Panc1 (cell line): ENCODE data around the gene JPH4.

Experiments
- POLR2AphosphoS5 ChIP-seq: IDR thresholded peaks from 2 replicates; pipeline ENCODE4 v1.6.1; 2012; ENCODE audit warnings: mild to moderate bottlenecking, low read depth, low read length, moderate library complexity
- TCF7L2 ChIP-seq: IDR thresholded peaks from 2 replicates; pipeline ENCODE4 v1.6.1; 2011; ENCODE audit warnings: mild to moderate bottlenecking, low read depth, low read length, inconsistent platforms
- TF ChIP-seq, protein P1 (sequence below): fragments of 450-650 bp; IDR thresholded peaks from 2 replicates; pipeline ENCODE4 v1.5.1; 2017; ENCODE audit warnings: mild to moderate bottlenecking

- TF ChIP-seq, protein P1, sequence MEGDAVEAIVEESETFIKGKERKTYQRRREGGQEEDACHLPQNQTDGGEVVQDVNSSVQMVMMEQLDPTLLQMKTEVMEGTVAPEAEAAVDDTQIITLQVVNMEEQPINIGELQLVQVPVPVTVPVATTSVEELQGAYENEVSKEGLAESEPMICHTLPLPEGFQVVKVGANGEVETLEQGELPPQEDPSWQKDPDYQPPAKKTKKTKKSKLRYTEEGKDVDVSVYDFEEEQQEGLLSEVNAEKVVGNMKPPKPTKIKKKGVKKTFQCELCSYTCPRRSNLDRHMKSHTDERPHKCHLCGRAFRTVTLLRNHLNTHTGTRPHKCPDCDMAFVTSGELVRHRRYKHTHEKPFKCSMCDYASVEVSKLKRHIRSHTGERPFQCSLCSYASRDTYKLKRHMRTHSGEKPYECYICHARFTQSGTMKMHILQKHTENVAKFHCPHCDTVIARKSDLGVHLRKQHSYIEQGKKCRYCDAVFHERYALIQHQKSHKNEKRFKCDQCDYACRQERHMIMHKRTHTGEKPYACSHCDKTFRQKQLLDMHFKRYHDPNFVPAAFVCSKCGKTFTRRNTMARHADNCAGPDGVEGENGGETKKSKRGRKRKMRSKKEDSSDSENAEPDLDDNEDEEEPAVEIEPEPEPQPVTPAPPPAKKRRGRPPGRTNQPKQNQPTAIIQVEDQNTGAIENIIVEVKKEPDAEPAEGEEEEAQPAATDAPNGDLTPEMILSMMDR, result no peak
- TF ChIP-seq POLR2AphosphoS5, result peak; percentile 53; the same call in 1 of the 2 replicates
- TF ChIP-seq TCF7L2, result no peak
Measured at GRCh38 chr14:23567186-23568020, 11.2 kb downstream of the JPH4 start, which contains the start of gene AP1G2.
